Activated CD8-positive, alpha-beta memory T cell treated with anti-CD3 and anti-CD28 coated beads, Interleukin-2, amount 50 U/mL, for 24 hours (primary cell): ENCODE results near the gene CACFD1.
A peak's percentile ranks its signal among the peaks of the same experiment; 100 is the strongest.

Experiments used
- DNase-seq: peaks from one replicate; pipeline ENCODE4 v3.0.0-alpha.2; 2020; ENCODE audit errors: extremely low read depth

Gene CACFD1

GRCh38 chr9:133464638-133465037 is 4.9 kb downstream of the CACFD1 start:
- no peak for DNase-seq

GRCh38 chr9:133465984-133466383 is 6.2 kb downstream of the CACFD1 start:
- no peak for DNase-seq

GRCh38 chr9:133467101-133467500 is 7.3 kb downstream of the CACFD1 start:
- no peak for DNase-seq

- DNase-seq, result no peak
These were observed 8.6 kb downstream of the CACFD1 start for GRCh38 chr9:133468374-133468773.

GRCh38 chr9:133468777-133469421 is 9.1 kb downstream of the CACFD1 start:
- DNase-seq, result no peak

GRCh38 chr9:133470427-133470924 is 10.7 kb downstream of the CACFD1 start:
- DNase-seq, result no peak

GRCh38 chr9:133470988-133471387 is 11.2 kb downstream of the CACFD1 start:
- no peak for DNase-seq

GRCh38 chr9:133471551-133472276 is 11.9 kb downstream of the CACFD1 start:
- no peak for DNase-seq

GRCh38 chr9:133472277-133472645 is 12.5 kb downstream of the CACFD1 start:
- DNase-seq, result no peak

GRCh38 chr9:133472753-133473378 is 13.1 kb downstream of the CACFD1 start:
- no peak for DNase-seq

- DNase-seq, result no peak
These were observed 14.0 kb downstream of the CACFD1 start for GRCh38 chr9:133473743-133474142.

- no peak for DNase-seq
These were observed 14.4 kb downstream of the CACFD1 start for GRCh38 chr9:133474215-133474614.

- no peak for DNase-seq
These were observed 15.1 kb downstream of the CACFD1 start for GRCh38 chr9:133474853-133475252.

- DNase-seq, result no peak
These were observed 15.7 kb downstream of the CACFD1 start for GRCh38 chr9:133475292-133476012.

GRCh38 chr9:133476036-133476931 is 16.5 kb downstream of the CACFD1 start:
- no peak for DNase-seq

GRCh38 chr9:133476941-133477340 is 17.2 kb downstream of the CACFD1 start:
- DNase-seq, result no peak

- no peak for DNase-seq
These were observed 17.7 kb downstream of the CACFD1 start for GRCh38 chr9:133477461-133477860.

GRCh38 chr9:133477992-133478850 is 18.4 kb downstream of the CACFD1 start:
- no peak for DNase-seq

- peak; percentile 52 for DNase-seq
These were observed 19.3 kb downstream of the CACFD1 start, which contains the start of gene SLC2A6 for GRCh38 chr9:133478851-133479711. TSS of gene SLC2A6 (minus strand) at chr9:133479099. CDS start at chr9:133479059, 40 bp downstream.
